ENCODE data around the gene PSMC1. TPM values are rescaled to one million over a fixed set of nuclear protein-coding genes. Genes with fewer than 3 reads are reported as not detected.

The PSMC1 gene
- total and polyA plus RNA-seq, 2 donors (not counting 1 experiment from before 2014, with no cell fraction given) = 21.4 to 51.6 TPM

GRCh38 chr14:90239139-90239538 is 17.2 kb upstream of the PSMC1 start:
- CTCF ChIA-PET = no interaction called here
- no peak overlapping the region for H3K9ac ChIP-seq (ENCODE audit: low read length)
- H4K20me1 ChIP-seq (ENCODE audit: control insufficient read depth, insufficient read depth, low read length, poor library complexity, severe bottlenecking) = no peaks in the 10 kb centered on the region
- H3K4me1 ChIP-seq (ENCODE audit: control insufficient read depth in 2 of 2, insufficient read depth in 2 of 2, low read length in 2 of 2) = peaks cover 0 to 5% of the 10 kb centered on the region in 2 donors
- H3K27ac ChIP-seq (ENCODE audit: low read length in 2 of 2) = no peak overlapping the region
- TF ChIP-seq CTCF (IDR thresholded peaks at IDR 0.05) (no peak), EZH2 (IDR thresholded peaks at IDR 0.05; ENCODE audit: borderline replicate concordance, insufficient read depth, low read depth, low read length, poor library complexity, severe bottlenecking) (no peak)
- no peak overlapping the region for H3K4me2 ChIP-seq (replicated peaks; ENCODE audit: low read depth, low read length, poor library complexity, severe bottlenecking)
- Mint-ChIP-seq H3K4me1 (no peaks in the 10 kb centered on the region), H3K27me3 (peaks cover 22% of the 10 kb centered on the region), H3K4me3 (no peak overlapping the region), H3K27ac (no peak overlapping the region), H3K9me3 (ENCODE audit: insufficient read depth) (peaks cover 18% of the 10 kb centered on the region)
- peaks cover 10 to 67% (median 56%) of the 10 kb centered on the region in 3 donors for H3K9me3 ChIP-seq (ENCODE audit: control extremely low read depth in 1 of 3, control insufficient read depth in 2 of 3, insufficient read depth in 1 of 3, low read length in 2 of 3)
- peak; percentile 18 for DNase-seq
- H3K36me3 ChIP-seq (replicated peaks in 1 of 2; ENCODE audit: control extremely low read depth in 1 of 2, control insufficient read depth in 1 of 2, extremely low read depth in 1 of 2, insufficient read depth in 2 of 2, low read length in 1 of 2) = no peaks in the 10 kb centered on the region
- POLR2A ChIA-PET = no interaction called here
- H3K79me2 ChIP-seq (ENCODE audit: control insufficient read depth, insufficient read depth, low read length) = no peaks in the 10 kb centered on the region
- WGBS (ENCODE audit: insufficient coverage) = 95% methylated on average over 3 of the region's 3 CpGs
- peaks cover 0 to 9% (median 2%) of the 10 kb centered on the region in 4 experiments for H3K27me3 ChIP-seq (replicated peaks in 1 of 4; ENCODE audit: control extremely low read depth in 1 of 4, control insufficient read depth in 3 of 4, insufficient read depth in 4 of 4, low read length in 3 of 4)
- H3K4me3 ChIP-seq (ENCODE audit: control extremely low read depth in 1 of 5, extremely low read depth in 1 of 5, insufficient read depth in 1 of 5, low read depth in 2 of 5, low read length in 4 of 5) = no peak overlapping the region
- no peak overlapping the region for H2AFZ ChIP-seq (ENCODE audit: insufficient read depth, low read depth, low read length, poor library complexity, severe bottlenecking)
- intact Hi-C loops (cut with micrococcal nuclease) = no loop called here
- ATAC-seq (ENCODE audit: low read depth) = no peak

- Histone ChIP-seq H3K27ac (ENCODE audit: low read length in 2 of 2) (no peak overlapping the region), H2AFZ (ENCODE audit: insufficient read depth, low read depth, low read length, poor library complexity, severe bottlenecking) (no peak overlapping the region), H3K27me3 (replicated peaks in 1 of 4; ENCODE audit: control extremely low read depth in 1 of 4, control insufficient read depth in 3 of 4, insufficient read depth in 4 of 4, low read length in 3 of 4) (peaks cover 0 to 4% (median 0%) of the 10 kb centered on the region in 4 experiments), H3K4me2 (replicated peaks; ENCODE audit: low read depth, low read length, poor library complexity, severe bottlenecking) (no peak overlapping the region), H3K9me3 (ENCODE audit: control extremely low read depth in 1 of 3, control insufficient read depth in 2 of 3, insufficient read depth in 1 of 3, low read length in 2 of 3) (peaks cover 7 to 45% (median 35%) of the 10 kb centered on the region in 3 donors), H3K9ac (ENCODE audit: low read length) (no peak overlapping the region), H3K4me1 (ENCODE audit: control insufficient read depth in 2 of 2, insufficient read depth in 2 of 2, low read length in 2 of 2) (no peaks in the 10 kb centered on the region), H3K4me3 (ENCODE audit: control extremely low read depth in 1 of 5, extremely low read depth in 1 of 5, insufficient read depth in 1 of 5, low read depth in 2 of 5, low read length in 4 of 5) (no peak overlapping the region), H4K20me1 (ENCODE audit: control insufficient read depth, insufficient read depth, low read length, poor library complexity, severe bottlenecking) (no peaks in the 10 kb centered on the region), H3K36me3 (replicated peaks in 1 of 2; ENCODE audit: control extremely low read depth in 1 of 2, control insufficient read depth in 1 of 2, extremely low read depth in 1 of 2, insufficient read depth in 2 of 2, low read length in 1 of 2) (no peaks in the 10 kb centered on the region), H3K79me2 (ENCODE audit: control insufficient read depth, insufficient read depth, low read length) (no peaks in the 10 kb centered on the region)
- ATAC-seq (ENCODE audit: low read depth) (no peak), DNase-seq (no peak)
- intact Hi-C loops (cut with micrococcal nuclease) = no loop called here
- Mint-ChIP-seq H3K27ac (no peak overlapping the region), H3K9me3 (ENCODE audit: insufficient read depth) (peaks cover 17% of the 10 kb centered on the region), H3K4me1 (no peaks in the 10 kb centered on the region), H3K4me3 (no peak overlapping the region), H3K27me3 (peaks cover 18% of the 10 kb centered on the region)
- ChIA-PET POLR2A (no interaction called here), CTCF (no interaction called here)
- TF ChIP-seq EZH2 (IDR thresholded peaks at IDR 0.05; ENCODE audit: borderline replicate concordance, insufficient read depth, low read depth, low read length, poor library complexity, severe bottlenecking) (no peak), CTCF (IDR thresholded peaks at IDR 0.05) (no peak)
Measured at GRCh38 chr14:90242444-90242843, 13.9 kb upstream of the PSMC1 start.
